GM18508 (cell line): ENCODE measurements around the gene PHC3.
"Not testable (repeated sequence)": the region's sequence is repeated elsewhere in the genome, so short reads cannot be mapped to it uniquely, and the experiment has no call there.

Experiments used
- ATAC-seq: cut with Tn5 transposase; IDR thresholded peaks from one replicate; pipeline ENCODE4 v1.9.1; 2021; ENCODE audit warnings: moderate number of reproducible peaks; ENCODE audit not compliant: insufficient read depth, unreplicated experiment

Gene PHC3

GRCh38 chr3:170137986-170138385 is 43.5 kb downstream of the PHC3 start:
- no peak for ATAC-seq

GRCh38 chr3:170132335-170132734 is 49.2 kb downstream of the PHC3 start:
- ATAC-seq = no peak

- no peak for ATAC-seq
Measured at GRCh38 chr3:170130532-170130931, 51.0 kb downstream of the PHC3 start.

- peak; percentile 24 for ATAC-seq
Measured at GRCh38 chr3:170128977-170129431, 52.5 kb downstream of the PHC3 start.

DNA sequence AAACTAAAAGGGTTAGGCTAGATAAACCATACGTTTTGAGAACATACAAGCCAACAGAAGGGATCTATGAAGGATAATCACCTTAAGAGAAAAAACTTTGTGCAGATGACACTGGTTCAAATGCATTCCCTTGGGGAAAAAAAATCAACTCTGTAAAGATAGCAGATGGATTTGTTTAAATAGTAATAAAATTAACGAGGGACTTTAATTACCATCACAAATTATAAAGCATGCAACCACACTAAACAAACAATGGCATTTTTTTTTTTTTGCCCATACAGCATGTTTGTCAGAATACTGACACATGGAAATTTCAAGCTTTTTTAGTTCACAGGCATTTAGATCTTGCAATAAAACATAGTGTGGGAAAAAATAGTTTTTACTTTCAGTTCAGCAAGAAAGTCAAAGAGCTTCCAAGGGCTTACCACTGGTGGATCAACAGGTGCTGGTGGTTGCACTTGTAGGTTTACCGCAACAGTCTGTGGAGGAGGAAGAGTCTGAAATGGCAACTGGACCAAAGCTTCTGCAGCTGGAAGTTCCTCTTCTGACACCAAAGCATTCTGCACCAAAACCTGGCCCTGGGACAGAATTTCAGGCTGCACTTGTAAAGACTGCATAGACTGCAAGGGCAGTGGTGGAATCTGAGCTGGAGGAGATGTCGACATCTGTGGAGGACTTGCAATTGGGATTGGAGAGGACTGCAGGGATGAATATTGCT is 53.1 kb downstream of the PHC3 start:
- ATAC-seq = peak; percentile 66

GRCh38 chr3:170117134-170117533 is 64.4 kb downstream of the PHC3 start:
- ATAC-seq = no peak

DNA sequence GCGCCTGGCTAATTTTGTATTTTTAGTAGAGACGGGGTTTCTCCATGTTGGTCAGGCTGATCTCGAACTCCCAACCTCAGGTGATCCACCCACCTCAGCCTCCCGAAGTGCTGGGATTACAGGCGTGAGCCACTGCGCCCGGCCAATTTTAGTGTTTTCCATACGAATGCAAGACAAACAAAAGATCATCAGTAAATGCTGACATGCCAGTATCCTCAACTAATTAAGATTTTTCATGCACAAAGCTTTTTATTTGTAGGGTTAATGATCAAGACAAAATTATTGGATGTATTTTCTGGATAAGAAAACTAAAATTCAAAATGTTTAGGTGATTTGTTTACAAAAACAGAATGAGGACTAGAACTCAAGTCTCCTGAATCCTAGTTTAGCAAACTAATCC is 67.4 kb downstream of the PHC3 start:
- not testable (repeated sequence) for ATAC-seq

DNA sequence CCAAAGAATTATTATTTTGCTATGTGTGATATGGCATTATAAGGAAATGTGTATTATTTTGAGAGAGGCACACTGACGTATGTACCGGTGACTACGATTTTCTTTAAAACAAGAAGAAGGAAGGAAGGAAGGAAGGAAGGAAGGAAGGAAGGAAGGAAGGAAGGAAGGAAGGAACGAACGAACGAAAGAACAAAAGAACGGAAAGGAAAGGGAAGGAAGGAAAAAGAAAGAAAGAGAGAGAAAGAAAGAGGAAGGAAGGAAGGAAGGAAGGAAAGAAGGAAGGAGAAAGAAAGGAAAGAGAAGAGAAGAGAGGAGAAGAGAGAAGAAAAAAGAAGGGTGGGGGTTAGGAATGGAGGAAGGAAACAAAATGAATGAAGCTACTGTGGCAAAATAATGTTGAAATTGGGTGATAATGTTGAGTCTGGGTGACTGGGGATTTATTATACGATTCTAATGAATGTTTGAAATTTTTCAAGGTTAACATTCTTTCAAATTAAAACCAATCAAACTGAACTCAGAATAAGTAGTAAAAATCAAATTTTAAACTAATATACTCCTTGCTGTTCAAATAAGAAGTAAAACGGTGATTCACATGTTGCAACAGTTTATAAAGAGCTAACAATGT is 70.3 kb downstream of the PHC3 start:
- no peak for ATAC-seq

GRCh38 chr3:170109579-170110293 is 71.8 kb downstream of the PHC3 start:
- no peak for ATAC-seq

GRCh38 chr3:170108955-170109354 is 72.6 kb downstream of the PHC3 start:
- no peak for ATAC-seq

DNA sequence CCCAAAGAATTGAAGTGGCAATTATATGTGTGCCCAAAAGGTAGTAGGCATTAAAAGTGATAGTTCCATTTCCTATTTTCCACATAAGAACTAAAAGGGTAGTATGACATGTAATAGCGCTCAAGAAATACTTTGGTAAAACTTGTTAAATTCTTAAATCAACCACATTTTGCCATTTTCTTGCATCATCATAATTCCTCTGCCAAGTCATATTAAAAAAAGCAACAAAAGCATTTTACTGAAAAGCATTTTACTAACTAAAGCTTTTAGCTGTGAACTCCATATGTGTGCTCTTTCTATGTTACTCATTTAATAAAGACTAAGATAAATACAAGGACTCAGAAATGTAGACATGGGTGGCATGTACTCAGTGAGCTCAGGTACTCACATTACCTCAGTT is 73.6 kb downstream of the PHC3 start:
- no peak for ATAC-seq

GRCh38 chr3:170102431-170102830 is 79.1 kb downstream of the PHC3 start:
- ATAC-seq = no peak

- no peak for ATAC-seq
Measured at GRCh38 chr3:170100944-170101343, 80.6 kb downstream of the PHC3 start.

- no peak for ATAC-seq
Measured at GRCh38 chr3:170098753-170099152, 82.8 kb downstream of the PHC3 start.

DNA sequence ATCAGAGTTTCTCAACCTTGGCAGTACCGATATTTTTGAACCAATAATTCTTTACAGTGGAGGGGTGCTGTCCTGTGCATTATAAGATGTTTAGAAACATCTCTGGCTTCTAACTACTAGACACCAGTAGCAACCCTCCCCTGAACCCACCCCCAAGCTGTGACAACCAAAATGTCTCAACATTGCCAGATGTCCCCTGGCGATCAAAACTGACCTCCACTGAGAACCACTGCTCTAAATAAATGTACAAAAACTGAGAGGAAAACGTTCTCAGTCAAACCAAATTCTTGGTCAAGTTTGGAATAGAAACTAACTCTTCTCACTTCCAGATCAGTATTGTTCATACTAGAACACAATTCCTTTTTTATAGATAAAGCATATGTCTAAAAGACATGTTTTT is 85.2 kb downstream of the PHC3 start:
- no peak for ATAC-seq

- no peak for ATAC-seq
Measured at GRCh38 chr3:170095771-170096170, 85.8 kb downstream of the PHC3 start.

DNA sequence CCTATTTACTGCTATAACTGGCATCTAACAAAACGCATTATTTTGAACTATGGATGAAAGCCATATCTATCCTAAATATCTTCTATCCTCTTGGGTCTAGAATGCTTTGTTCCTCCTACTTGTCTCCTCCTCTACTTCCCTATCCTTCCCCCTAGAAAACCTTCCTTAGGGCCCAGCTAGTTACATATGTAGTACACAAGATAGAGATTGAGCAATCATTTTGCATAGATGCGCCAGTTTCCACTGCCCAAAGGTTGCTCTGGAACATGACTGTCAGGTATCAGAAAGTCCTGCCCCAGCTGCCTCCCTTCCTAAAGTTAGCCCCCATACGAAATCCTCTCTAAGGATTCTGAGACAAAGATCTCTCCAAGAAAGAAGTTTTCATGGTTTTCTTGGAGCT is 88.6 kb downstream of the PHC3 start:
- no peak for ATAC-seq

- no peak for ATAC-seq
Measured at GRCh38 chr3:170090601-170090981, 90.9 kb downstream of the PHC3 start.

- ATAC-seq = no peak
Measured at GRCh38 chr3:170089862-170090600, 91.5 kb downstream of the PHC3 start.

DNA sequence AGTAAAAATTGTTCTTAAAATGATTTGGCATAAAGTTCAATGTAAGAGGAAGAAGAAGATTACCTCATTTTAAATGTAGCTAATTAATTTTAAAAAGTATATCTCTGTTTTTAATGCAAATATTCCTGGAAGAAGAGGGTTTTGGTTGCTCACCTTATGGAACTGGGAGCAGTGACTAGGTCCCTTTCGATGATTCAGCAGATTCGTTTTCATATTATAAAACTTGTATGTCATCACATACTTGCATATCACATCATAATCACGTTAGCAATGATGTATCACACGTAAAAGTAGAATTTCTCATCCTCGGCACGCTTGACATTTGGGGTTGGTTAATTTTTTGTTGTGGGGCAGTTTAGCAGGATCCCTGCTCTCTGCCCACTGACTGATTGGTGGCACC is 96.1 kb downstream of the PHC3 start:
- no peak for ATAC-seq

- ATAC-seq = no peak
Measured at GRCh38 chr3:170083343-170083742, 98.2 kb downstream of the PHC3 start.
